Renal cortex interstitium (tissue), 11 donors: ENCODE data around the gene HYOU1. TPM values are rescaled to one million over a fixed set of nuclear protein-coding genes. Genes with fewer than 3 reads are reported as not detected.
A peak's percentile ranks its signal among the peaks of the same experiment; 100 is the strongest.

Experiments
- DNase-seq, 11 donors: peaks; one replicate each; pipeline ENCODE4 v3.0.0-alpha.2; 2013; ENCODE audit warnings: low read depth in 9 of 11, low spot score in 4 of 11; ENCODE audit errors: extremely low read depth in 1 of 11
- polyA plus RNA-seq, 3 donors: library from polyadenylated mRNA; unstranded; fragments of 120-200 nt; gene quantifications; one replicate each; pipeline ENCODE4 v1.2.1, GENCODE V29; 2013; ENCODE audit not compliant: insufficient read length in 3 of 3

HYOU1 gene
- polyA plus RNA-seq, 3 donors, result 119 to 133 (median 120) TPM

GRCh38 chr11:119011476-119012053 lies 45.4 kb downstream of the HYOU1 start:
- no peak for DNase-seq

- DNase-seq, result no peak
These were observed 50.3 kb downstream of the HYOU1 start for GRCh38 chr11:119006656-119007055.

- no peak for DNase-seq
These were observed 56.1 kb downstream of the HYOU1 start for GRCh38 chr11:119000906-119001305.

GRCh38 chr11:118998822-118999221 lies 58.2 kb downstream of the HYOU1 start:
- DNase-seq, result no peak

- no peak for DNase-seq
These were observed 58.7 kb downstream of the HYOU1 start for GRCh38 chr11:118998388-118998717.

- DNase-seq, result peak; percentile 66 to 90 (median 89)
These were observed 59.2 kb downstream of the HYOU1 start, which contains the start of gene CENATAC for GRCh38 chr11:118997627-118998387. TSS of gene CENATAC (plus strand) at chr11:118998138. CDS start at chr11:118998198, 60 bp downstream.

GRCh38 chr11:118996926-118997626 lies 59.9 kb downstream of the HYOU1 start:
- DNase-seq, result no peak

Other genes with a start within 250 kb of the HYOU1 start
- not detected for gene CXCR5, start 173.3 kb downstream of the HYOU1 start, polyA plus RNA-seq
- gene BCL9L, start 131.3 kb downstream of the HYOU1 start, polyA plus RNA-seq, result 10 to 100 TPM; 23.8 to 35.7 (median 33.5) TPM
- 1 to 10 TPM; 3.5 to 6.0 (median 5.9) TPM for gene UPK2, start 100.9 kb downstream of the HYOU1 start, polyA plus RNA-seq
- under 1 TPM in 1 of 3 donors, not detected in 2; 0.14 TPM for gene FOXR1, start 85.4 kb downstream of the HYOU1 start, polyA plus RNA-seq
- gene CENATAC, start 59.1 kb downstream of the HYOU1 start, polyA plus RNA-seq, result 10 to 100 TPM; 17.2 to 46.3 (median 22.0) TPM
- 1,000 to 10,000 TPM; 1,021 to 1,242 (median 1,207) TPM for gene RPS25, start 38.9 kb downstream of the HYOU1 start, polyA plus RNA-seq
- 100 to 1,000 TPM in 2 of 3 donors, 10 to 100 TPM in 1; 91.1 to 115 (median 102) TPM for gene TRAPPC4, start 38.4 kb downstream of the HYOU1 start, polyA plus RNA-seq
- gene SLC37A4, start 26.3 kb downstream of the HYOU1 start, polyA plus RNA-seq, result 100 to 1,000 TPM in 2 of 3 donors, 10 to 100 TPM in 1; 95.1 to 108 (median 103) TPM
- 10 to 100 TPM; 49.5 to 62.6 (median 53.6) TPM for gene VPS11, start 10.6 kb upstream of the HYOU1 start, polyA plus RNA-seq
- 10 to 100 TPM; 27.2 to 30.9 (median 30.0) TPM for gene HMBS, start 27.7 kb upstream of the HYOU1 start, polyA plus RNA-seq
- 10 to 100 TPM; 58.1 to 59.4 (median 58.1) TPM for gene DPAGT1, start 44.6 kb upstream of the HYOU1 start, polyA plus RNA-seq
- gene C2CD2L, start 50.1 kb upstream of the HYOU1 start, polyA plus RNA-seq, result 10 to 100 TPM in 2 of 3 donors, 1 to 10 TPM in 1; 8.7 to 11.0 (median 10.8) TPM
- gene HINFP, start 64.4 kb upstream of the HYOU1 start, polyA plus RNA-seq, result 10 to 100 TPM; 28.2 to 42.9 (median 29.1) TPM
- 1 to 10 TPM in 2 of 3 donors, under 1 TPM in 1; 0.72 to 1.2 (median 1.1) TPM for gene ABCG4, start 91.8 kb upstream of the HYOU1 start, polyA plus RNA-seq
- 10 to 100 TPM in 2 of 3 donors, 1 to 10 TPM in 1; 8.9 to 15.1 (median 12.0) TPM for gene NLRX1, start 111.5 kb upstream of the HYOU1 start, polyA plus RNA-seq
- gene NHERF4, start 128.3 kb upstream of the HYOU1 start, polyA plus RNA-seq, result 10 to 100 TPM; 14.6 to 20.6 (median 17.1) TPM
- 10 to 100 TPM; 16.6 to 23.2 (median 20.3) TPM for gene CBL, start 149.1 kb upstream of the HYOU1 start, polyA plus RNA-seq